Measurements from ENCODE around the gene ATP2A1. TPM values are rescaled to one million over a fixed set of nuclear protein-coding genes. Genes with fewer than 3 reads are reported as not detected.
"Not testable (repeated sequence)": the region's sequence is repeated elsewhere in the genome, so short reads cannot be mapped to it uniquely, and the experiment has no call there.

Gene ATP2A1
- total RNA-seq, 1 donor from 2014 or later, result 2.4 TPM

DNA sequence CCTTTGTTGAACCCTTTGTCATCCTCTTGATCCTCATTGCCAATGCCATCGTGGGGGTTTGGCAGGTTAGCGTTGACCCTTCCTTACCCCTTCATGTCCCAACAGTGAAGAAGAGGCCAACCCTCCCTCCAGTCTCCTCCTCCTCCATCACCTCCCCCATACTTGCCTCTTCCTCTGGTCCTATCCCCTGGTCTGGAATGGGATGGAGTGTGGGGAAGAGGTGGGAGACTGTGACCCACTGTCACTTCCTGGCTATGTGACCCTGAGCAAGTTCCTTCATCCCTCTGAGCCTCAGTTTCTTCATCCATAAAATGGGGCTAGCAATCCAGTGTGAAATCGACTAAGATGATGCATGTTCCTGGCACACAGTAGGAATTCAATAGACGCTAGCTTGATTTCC lies 2.7 kb downstream of the ATP2A1 start:
- peak overlapping the region; percentile 7 for H3K27ac Mint-ChIP-seq
- H3K4me1 Mint-ChIP-seq, result peaks cover 21% of the 10 kb centered on the region
- H3K36me3 Mint-ChIP-seq (ENCODE audit: low read depth), result no peaks in the 10 kb centered on the region
- intact Hi-C loops (cut with micrococcal nuclease), result loop anchor here (2.0 to 5.0 kb wide), 2 partner anchors 34 to 46 kb away; partner anchors contain the start of genes RABEP2 and TUFM
- H3K27me3 Mint-ChIP-seq, result no peaks in the 10 kb centered on the region
- no peaks in the 10 kb centered on the region for H3K9me3 Mint-ChIP-seq
- no peak for DNase-seq
- H3K4me3 Mint-ChIP-seq, result peak overlapping the region; percentile 96

DNA sequence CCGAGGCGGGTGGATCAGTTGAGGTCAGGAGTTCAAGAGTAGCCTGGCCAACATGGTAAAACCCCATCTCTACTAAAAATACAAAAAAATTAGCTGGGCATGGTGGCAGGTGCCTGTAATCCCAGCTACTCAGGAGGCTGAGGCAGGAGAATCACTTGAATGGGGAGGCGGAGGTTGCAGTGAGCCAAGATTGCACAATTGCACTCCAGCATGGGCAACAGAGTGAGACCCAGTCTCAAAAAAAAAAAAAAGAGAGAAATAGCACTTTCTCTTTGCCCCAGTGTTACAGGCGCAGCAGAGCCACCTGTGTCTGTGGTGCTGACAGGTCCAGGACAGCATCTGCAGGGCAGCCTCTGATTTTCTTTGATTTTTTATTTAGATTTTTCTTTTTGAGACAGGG lies 3.3 kb downstream of the ATP2A1 start:
- intact Hi-C loops (cut with micrococcal nuclease), result loop anchor here (2.0 to 5.0 kb wide), 2 partner anchors 35 to 46 kb away; partner anchors contain the start of genes RABEP2 and TUFM
- H3K27ac Mint-ChIP-seq; DNase-seq; H3K36me3 Mint-ChIP-seq (ENCODE audit: low read depth); H3K27me3 Mint-ChIP-seq; H3K9me3 Mint-ChIP-seq: not testable (repeated sequence)
- Mint-ChIP-seq H3K4me3 (peak overlapping the region; percentile 96), H3K4me1 (peaks cover 21% of the 10 kb centered on the region)

DNA sequence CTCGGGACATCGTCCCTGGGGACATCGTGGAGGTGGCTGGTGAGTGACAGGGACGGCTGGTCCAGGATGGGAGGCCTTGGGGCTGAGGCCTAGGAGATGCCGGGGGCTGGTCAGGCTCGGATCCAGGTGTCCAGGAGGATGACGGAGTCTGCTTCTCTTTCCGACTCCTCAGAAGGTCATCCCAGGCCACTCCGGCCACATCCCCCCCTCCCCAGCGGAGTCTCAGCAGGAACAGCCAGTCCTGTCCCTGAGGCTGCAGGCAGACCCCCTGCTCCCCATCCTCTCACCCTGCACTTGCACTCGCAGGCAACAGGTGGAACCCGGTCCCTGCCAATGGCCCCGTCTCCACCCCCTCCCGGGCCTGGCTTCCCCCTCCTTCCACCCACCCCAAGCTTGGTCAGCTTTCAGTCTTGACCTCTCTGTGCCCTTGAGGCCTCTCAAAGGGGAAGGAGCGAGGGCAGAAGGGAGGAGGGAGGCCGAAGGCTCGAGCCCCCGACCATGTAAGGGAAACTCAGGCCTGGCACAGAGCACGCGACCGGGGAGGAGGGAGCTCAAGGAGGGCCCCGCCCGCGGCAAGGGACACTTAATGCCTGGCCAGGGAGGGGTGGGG lies 4.4 kb downstream of the ATP2A1 start:
- Mint-ChIP-seq H3K9me3 (no peaks in the 10 kb centered on the region), H3K4me1 (peaks cover 21% of the 10 kb centered on the region), H3K27me3 (no peaks in the 10 kb centered on the region), H3K4me3 (no peak overlapping the region), H3K36me3 (ENCODE audit: low read depth) (no peaks in the 10 kb centered on the region), H3K27ac (no peak overlapping the region)
- intact Hi-C loops (cut with micrococcal nuclease), result loop anchor here (5.0 kb wide), 1 partner anchor 45 kb away; the partner anchor contains the start of gene RABEP2
- DNase-seq, result no peak

DNA sequence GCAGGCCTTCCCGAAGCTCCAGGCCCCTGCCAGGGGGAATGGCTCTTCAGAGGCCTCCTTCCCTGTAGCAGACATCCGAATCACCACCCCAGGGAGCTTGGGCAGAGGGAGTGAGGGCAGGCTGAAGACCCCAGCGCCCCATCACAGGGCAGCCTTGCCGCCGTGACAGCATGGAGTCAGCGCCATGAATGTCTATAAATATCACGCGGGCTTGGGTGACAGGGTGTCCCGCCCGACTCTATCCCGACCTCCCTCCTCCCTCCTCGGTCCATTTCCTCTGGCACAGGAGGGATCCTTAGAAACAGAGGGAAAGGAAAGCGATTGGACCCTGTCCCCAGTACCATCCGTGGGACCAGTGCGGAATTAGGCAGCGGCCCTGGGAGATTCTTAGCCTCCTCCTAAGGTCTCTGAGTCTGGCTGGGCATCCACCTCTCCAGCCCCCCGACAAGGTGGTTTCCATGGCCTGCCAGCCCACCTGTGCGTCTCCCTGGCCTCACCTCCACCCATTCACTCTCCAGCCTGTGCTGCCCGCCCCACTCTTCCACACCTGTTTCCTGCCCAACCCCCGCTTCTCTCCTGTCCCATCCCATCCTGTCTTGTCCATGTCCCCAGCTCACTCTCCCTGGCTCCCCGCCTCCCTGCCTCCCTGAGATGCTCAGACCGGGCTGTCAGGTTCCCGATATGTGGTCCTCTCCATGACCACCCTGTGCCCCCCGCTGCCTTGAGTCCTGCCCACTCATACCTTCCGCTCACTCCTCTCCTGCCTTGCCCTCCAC lies 5.1 kb downstream of the ATP2A1 start:
- Mint-ChIP-seq H3K27ac (no peak overlapping the region), H3K4me3 (no peak overlapping the region)
- intact Hi-C loops (cut with micrococcal nuclease), result loop anchor here (5.0 kb wide), 1 partner anchor 44 kb away; the partner anchor contains the start of gene RABEP2

DNA sequence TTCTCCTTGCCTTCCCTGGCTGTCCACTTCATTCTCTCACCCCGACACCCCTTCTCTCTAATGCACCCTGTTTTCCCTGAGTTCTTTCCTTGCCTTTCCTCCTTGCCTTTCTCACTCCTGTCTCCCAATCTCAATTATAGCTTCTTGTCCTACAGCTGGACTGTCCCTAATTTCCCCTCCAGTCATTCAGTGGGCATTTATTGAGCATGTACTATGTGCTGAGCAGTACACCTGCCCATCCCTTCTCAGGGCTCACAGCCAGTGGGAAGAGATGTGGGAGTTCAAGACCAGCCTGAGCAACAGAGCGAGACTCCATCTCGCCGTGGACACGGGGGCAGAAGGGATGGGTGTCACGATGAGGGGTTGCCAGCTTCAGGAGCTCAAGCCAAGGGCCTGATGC lies 5.8 kb downstream of the ATP2A1 start:
- Mint-ChIP-seq H3K27ac (no peak overlapping the region), H3K27me3 (no peaks in the 10 kb centered on the region)

More for the DNA sequence above, 5.1 kb downstream of the ATP2A1 start:
- H3K27me3 Mint-ChIP-seq, result no peaks in the 10 kb centered on the region
- no peaks in the 10 kb centered on the region for H3K9me3 Mint-ChIP-seq
- no peak for DNase-seq
- peaks cover 18% of the 10 kb centered on the region for H3K4me1 Mint-ChIP-seq
- no peaks in the 10 kb centered on the region for H3K36me3 Mint-ChIP-seq (ENCODE audit: low read depth)

DNA sequence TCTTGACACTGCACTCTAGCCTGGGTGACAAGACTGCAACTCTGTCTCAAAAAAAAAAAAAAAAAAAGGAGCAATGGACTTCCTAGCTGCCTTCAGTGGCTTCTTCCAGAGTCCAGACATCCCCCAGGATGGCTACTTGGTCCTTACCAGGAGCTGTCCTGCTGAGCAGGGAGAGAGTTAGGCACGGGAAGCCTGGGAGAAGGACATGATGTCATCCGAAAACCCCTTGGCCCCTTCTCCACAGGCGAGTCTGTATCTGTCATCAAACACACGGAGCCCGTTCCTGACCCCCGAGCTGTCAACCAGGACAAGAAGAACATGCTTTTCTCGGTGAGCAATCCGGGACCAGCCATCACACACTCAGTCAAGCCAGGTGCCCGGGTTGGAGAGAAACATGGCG lies 8.7 kb downstream of the ATP2A1 start:
- no peak overlapping the region for H3K4me3 Mint-ChIP-seq
- H3K27me3 Mint-ChIP-seq, result no peaks in the 10 kb centered on the region
- H3K36me3 Mint-ChIP-seq (ENCODE audit: low read depth), result no peaks in the 10 kb centered on the region
- no peaks in the 10 kb centered on the region for H3K4me1 Mint-ChIP-seq
- intact Hi-C loops (cut with micrococcal nuclease), result no loop called here
- no peaks in the 10 kb centered on the region for H3K9me3 Mint-ChIP-seq
- H3K27ac Mint-ChIP-seq, result no peak overlapping the region
- no peak for DNase-seq

More for the DNA sequence above, 5.8 kb downstream of the ATP2A1 start:
- intact Hi-C loops (cut with micrococcal nuclease), result loop anchor here (5.0 kb wide), 1 partner anchor 43 kb away; the partner anchor contains the start of gene RABEP2
- H3K4me3 Mint-ChIP-seq, result no peak overlapping the region
- H3K4me1 Mint-ChIP-seq, result peaks cover 13% of the 10 kb centered on the region
- no peaks in the 10 kb centered on the region for H3K9me3 Mint-ChIP-seq
- no peak for DNase-seq
- no peaks in the 10 kb centered on the region for H3K36me3 Mint-ChIP-seq (ENCODE audit: low read depth)

DNA sequence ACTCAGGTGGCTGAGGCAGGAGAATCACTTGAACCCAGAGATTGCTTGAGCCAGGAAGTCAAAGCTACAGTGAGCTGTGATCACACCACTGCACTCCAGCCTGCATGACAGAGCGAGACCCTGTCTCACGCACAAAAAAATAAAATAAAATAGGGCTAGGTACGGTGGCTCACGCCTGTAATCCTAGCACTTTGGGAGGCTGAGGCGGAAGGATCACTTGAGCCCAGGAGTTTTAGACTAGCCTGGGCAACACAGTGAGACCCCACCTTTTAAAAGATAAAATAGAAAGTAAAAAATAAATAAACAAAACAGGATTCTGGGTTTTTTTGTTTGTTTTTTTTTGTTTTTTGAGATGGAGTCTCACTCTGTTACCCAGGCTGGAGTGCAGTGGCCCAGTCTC lies 12.1 kb downstream of the ATP2A1 start:
- DNase-seq; H3K36me3 Mint-ChIP-seq (ENCODE audit: low read depth); H3K27me3 Mint-ChIP-seq; H3K27ac Mint-ChIP-seq; H3K4me3 Mint-ChIP-seq; H3K9me3 Mint-ChIP-seq; intact Hi-C loops (cut with micrococcal nuclease); H3K4me1 Mint-ChIP-seq: not testable (repeated sequence)

DNA sequence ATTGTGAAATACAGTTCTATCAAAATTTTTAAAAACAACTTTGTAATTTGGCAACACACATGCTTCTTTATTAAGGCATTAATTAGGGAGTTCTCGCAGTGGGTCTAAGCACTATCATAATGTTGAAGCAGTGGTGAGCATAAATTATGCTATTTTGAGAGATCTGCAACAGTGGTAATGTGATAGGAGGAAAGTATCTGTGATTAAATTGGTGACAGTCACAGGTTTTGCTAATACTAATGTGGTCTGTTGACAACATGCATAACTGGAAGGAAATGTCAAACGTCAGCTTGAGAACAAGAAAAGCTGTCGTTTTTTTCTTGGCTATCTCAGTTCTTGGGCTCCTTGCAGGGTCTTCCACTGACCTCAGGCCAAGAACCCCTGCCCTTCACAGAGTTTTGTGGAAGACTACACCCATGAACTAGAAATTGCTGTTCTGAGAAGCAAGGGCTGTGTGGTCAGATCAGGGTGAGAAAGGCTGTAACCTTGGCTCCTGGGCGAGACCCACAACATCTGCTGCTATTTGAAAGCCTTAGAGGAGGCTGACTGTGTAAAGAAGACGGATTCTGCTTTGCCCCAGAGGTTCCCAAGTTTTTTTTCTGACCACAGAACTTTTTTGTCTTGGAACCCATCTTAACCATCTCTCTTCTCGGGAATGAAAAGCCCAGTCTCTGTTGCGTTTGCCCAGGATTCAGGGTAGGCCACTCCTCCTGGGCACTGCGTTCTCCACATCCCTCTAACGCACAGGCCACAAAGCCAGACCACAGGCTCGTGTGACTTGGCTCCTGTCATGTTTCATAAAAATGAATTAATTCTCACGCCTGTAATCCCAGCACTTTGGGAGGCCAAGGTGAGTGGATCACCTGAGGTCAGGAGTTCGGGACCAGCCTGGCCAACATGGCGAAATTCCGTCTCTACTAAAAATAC lies 13.9 kb downstream of the ATP2A1 start:
- Mint-ChIP-seq H3K4me1 (no peaks in the 10 kb centered on the region), H3K27ac (no peak overlapping the region), H3K36me3 (ENCODE audit: low read depth) (no peaks in the 10 kb centered on the region), H3K4me3 (no peak overlapping the region), H3K9me3 (no peaks in the 10 kb centered on the region), H3K27me3 (no peaks in the 10 kb centered on the region)
- intact Hi-C loops (cut with micrococcal nuclease), result no loop called here
- DNase-seq, result no peak

DNA sequence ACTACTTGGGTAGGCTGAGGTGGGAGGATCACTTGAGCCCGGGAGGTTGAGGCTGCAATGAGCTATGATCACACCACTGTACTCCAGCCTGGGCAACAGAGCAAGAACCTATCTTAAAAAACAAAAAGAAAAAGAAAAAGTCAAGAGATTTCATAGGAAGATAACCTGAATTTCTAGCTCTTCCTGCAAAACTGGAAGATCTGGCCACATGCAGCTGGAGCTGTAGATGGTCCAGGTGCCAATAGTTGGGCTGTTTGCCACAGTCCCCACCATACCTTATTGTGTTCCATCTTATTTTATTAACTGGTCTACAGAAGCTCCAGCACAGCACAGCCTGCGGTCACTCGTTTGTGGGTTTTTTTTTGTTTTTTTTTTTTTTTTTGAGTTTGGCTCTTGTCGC lies 15.0 kb downstream of the ATP2A1 start:
- Mint-ChIP-seq H3K27ac (no peak overlapping the region), H3K4me3 (no peak overlapping the region), H3K9me3 (no peaks in the 10 kb centered on the region), H3K27me3 (no peaks in the 10 kb centered on the region), H3K36me3 (ENCODE audit: low read depth) (no peaks in the 10 kb centered on the region), H3K4me1 (no peaks in the 10 kb centered on the region)
- intact Hi-C loops (cut with micrococcal nuclease), result no loop called here
- no peak for DNase-seq

DNA sequence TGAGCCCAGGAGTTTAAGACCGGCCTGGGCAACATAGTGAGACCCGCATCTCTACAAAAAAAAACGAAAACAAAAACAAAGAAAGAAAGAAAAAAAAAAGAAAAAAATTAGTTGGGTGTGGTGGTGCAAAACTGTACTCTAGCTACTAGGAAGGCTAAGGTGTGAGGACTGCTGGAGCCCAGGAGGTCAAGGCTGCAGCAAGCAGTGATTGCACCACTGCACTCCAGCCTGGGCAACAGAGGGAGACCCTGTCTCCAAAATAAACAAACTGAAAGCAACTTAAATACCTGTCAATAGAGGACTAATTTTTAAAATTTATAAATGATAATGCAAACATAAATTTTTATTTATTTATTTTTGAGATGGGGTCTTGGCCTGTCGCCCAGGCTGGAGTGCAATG lies 17.3 kb downstream of the ATP2A1 start:
- no peaks in the 10 kb centered on the region for H3K9me3 Mint-ChIP-seq
- H3K27me3 Mint-ChIP-seq, result no peaks in the 10 kb centered on the region
- H3K27ac Mint-ChIP-seq, result no peak overlapping the region
- no peak overlapping the region for H3K4me3 Mint-ChIP-seq
- no peak for DNase-seq
- intact Hi-C loops (cut with micrococcal nuclease), result no loop called here
- H3K4me1 Mint-ChIP-seq, result no peaks in the 10 kb centered on the region
- H3K36me3 Mint-ChIP-seq (ENCODE audit: low read depth), result no peaks in the 10 kb centered on the region

DNA sequence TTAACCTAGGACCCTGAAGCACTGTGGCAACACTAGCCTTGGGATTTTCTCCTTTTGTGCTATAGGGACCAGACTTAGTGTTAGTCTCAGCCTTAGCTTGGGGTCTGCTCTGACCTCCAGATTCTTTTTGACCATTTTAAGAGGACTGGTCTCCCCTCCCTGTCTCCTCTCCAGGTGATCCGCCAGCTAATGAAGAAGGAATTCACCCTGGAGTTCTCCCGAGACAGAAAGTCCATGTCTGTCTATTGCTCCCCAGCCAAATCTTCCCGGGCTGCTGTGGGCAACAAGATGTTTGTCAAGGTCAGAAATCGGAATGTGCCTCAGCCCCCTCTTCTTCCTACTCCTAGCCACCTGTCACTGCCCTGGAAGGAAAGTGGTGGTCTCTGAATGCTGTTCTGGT lies 19.5 kb downstream of the ATP2A1 start:
- Mint-ChIP-seq H3K4me1 (peaks cover under 1% of the 10 kb centered on the region), H3K27ac (no peak overlapping the region), H3K9me3 (no peaks in the 10 kb centered on the region), H3K4me3 (no peak overlapping the region), H3K36me3 (ENCODE audit: low read depth) (no peaks in the 10 kb centered on the region), H3K27me3 (no peaks in the 10 kb centered on the region)
- no peak for DNase-seq
- intact Hi-C loops (cut with micrococcal nuclease), result no loop called here

DNA sequence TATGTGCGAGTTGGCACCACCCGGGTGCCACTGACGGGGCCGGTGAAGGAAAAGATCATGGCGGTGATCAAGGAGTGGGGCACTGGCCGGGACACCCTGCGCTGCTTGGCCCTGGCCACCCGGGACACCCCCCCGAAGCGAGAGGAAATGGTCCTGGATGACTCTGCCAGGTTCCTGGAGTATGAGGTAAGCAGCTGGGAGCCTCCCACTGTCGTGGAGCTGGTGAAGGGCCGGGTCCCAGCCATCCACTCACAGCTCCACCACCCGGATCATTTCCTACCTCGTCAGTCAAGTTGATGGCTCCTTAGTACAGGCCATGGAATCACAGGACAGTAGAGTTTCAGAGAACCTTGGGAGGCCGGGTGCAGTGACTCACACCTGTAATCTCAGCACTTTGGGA lies 20.0 kb downstream of the ATP2A1 start:
- no peak for DNase-seq
- Mint-ChIP-seq H3K4me1 (peaks cover 2% of the 10 kb centered on the region), H3K36me3 (ENCODE audit: low read depth) (no peaks in the 10 kb centered on the region), H3K27ac (no peak overlapping the region), H3K9me3 (no peaks in the 10 kb centered on the region), H3K27me3 (no peaks in the 10 kb centered on the region), H3K4me3 (no peak overlapping the region)
- intact Hi-C loops (cut with micrococcal nuclease), result no loop called here

DNA sequence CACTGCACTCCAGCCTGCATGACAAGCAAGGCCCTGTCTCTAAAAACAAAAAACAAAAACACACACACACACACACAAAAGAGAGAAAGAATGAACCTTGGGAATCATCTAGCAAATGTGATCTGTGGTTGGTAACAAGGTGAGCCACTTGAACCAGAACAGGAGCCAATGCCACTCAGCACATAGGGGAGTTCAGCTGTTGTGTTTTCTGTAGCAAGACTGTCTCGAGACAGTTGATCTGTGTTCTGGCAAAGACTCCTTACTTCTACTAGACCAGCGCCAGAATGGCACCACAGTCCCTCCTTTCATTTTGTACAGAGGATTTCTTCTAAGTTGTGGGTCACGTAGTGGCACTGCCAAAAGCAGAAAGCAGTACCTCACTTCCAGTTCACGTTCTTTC lies 20.7 kb downstream of the ATP2A1 start:
- Mint-ChIP-seq H3K27ac (no peak overlapping the region), H3K4me1 (peaks cover 2% of the 10 kb centered on the region), H3K27me3 (no peaks in the 10 kb centered on the region), H3K36me3 (ENCODE audit: low read depth) (no peaks in the 10 kb centered on the region), H3K9me3 (no peaks in the 10 kb centered on the region), H3K4me3 (no peak overlapping the region)
- intact Hi-C loops (cut with micrococcal nuclease), result no loop called here
- no peak for DNase-seq
